ENCODE results near the gene PYGO2. TPM values are rescaled to one million over a fixed set of nuclear protein-coding genes. Genes with fewer than 3 reads are reported as not detected.
"Not testable (repeated sequence)": the region's sequence is repeated elsewhere in the genome, so short reads cannot be mapped to it uniquely, and the experiment has no call there.

Gene PYGO2
- total RNA-seq, 1 donor from 2014 or later, result 27.4 TPM

DNA sequence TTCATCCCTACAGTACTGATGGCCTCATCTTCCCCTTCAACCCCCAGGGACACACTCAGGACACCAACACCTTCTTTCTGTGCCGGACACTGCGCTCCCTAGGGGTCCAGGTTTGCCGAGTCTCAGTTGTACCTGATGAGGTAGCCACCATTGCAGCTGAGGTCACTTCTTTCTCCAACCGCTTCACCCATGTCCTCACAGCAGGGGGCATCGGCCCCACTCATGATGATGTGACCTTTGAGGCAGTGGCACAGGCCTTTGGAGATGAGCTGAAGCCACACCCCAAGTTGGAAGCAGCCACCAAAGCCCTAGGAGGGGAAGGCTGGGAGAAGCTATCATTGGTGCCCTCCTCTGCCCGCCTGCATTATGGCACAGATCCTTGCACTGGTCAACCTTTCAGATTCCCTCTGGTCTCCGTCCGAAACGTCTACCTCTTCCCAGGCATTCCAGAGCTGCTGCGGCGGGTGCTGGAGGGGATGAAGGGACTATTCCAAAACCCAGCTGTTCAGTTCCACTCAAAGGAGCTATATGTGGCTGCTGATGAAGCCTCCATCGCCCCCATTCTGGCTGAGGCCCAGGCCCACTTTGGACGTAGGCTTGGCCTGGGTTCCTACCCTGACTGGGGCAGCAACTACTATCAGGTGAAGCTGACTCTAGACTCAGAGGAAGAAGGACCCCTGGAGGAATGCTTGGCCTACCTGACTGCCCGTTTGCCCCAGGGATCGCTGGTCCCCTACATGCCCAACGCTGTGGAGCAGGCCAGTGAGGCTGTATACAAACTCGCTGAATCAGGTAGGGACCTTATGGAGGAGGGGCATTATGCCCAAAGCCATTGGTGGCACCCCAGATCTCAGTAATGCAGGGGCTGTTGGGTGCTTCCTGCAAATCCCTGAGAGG lies 26.7 kb upstream of the PYGO2 start:
- intact Hi-C loops (cut with DNase I), result no loop called here
- peaks cover 43% of the 10 kb centered on the region for H3K36me3 ChIP-seq
- no peak for ATAC-seq

GRCh38 chr1:154987326-154987725 lies 25.7 kb upstream of the PYGO2 start:
- Histone ChIP-seq H3K27ac (no peak overlapping the region), H3K27me3 (ENCODE audit: low read depth) (no peaks in the 10 kb centered on the region), H3K4me1 (peaks cover 21% of the 10 kb centered on the region), H3K4me3 (no peak overlapping the region), H3K36me3 (peaks cover 43% of the 10 kb centered on the region), H3K9me3 (no peaks in the 10 kb centered on the region)
- intact Hi-C loops (cut with DNase I), result no loop called here
- no peak for TF ChIP-seq CTCF (IDR thresholded peaks at IDR 0.05)
- DNase-seq (peak; percentile 32), ATAC-seq (no peak)

More for the DNA sequence above, 26.7 kb upstream of the PYGO2 start:
- no peak overlapping the region for H3K27ac ChIP-seq
- peaks cover 16% of the 10 kb centered on the region for H3K4me1 ChIP-seq
- H3K4me3 ChIP-seq, result no peak overlapping the region
- TF ChIP-seq CTCF (IDR thresholded peaks at IDR 0.05), result no peak
- H3K9me3 ChIP-seq, result no peaks in the 10 kb centered on the region
- no peaks in the 10 kb centered on the region for H3K27me3 ChIP-seq (ENCODE audit: low read depth)
- DNase-seq, result peak; percentile 25

- ATAC-seq; H3K27ac ChIP-seq; intact Hi-C loops (cut with DNase I); H3K27me3 ChIP-seq (ENCODE audit: low read depth); DNase-seq; H3K4me3 ChIP-seq; H3K9me3 ChIP-seq: not testable (repeated sequence)
- Histone ChIP-seq H3K36me3 (peaks cover 43% of the 10 kb centered on the region), H3K4me1 (peaks cover 23% of the 10 kb centered on the region)
Observed at GRCh38 chr1:154986736-154987135, 25.2 kb upstream of the PYGO2 start.

DNA sequence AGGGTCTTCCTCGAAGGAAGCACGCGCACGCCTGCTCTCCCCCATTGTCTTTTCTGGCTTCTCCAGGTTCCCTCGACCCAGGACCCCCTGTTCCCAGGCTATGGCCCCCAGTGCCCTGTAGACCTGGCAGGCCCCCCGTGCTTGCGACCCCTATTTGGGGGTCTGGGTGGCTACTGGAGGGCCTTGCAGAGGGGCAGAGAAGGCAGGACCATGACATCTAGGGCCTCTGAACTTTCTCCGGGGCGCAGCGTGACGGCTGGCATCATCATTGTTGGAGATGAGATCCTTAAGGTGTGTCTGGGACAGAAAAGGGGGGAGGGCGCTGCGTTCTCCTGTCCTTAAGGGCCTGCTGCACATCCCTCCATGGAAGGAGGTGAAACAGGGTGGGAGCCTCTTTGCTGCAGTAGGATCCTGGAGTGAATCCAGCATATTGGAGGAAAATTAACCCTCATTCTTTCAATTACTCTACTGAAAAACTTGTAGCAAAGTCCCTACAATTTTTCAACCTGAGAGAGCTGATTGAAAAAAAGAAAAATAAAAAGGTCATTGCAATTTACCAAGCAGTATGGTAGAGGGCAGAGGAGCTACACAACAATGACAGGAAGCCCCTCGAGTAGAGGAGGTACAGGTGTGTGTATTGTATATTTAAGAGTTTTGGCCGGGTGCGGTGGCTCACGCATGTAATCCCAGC lies 22.3 kb upstream of the PYGO2 start:
- H3K36me3 ChIP-seq, result peaks cover 17% of the 10 kb centered on the region
- TF ChIP-seq CTCF (IDR thresholded peaks at IDR 0.05), result no peak
- H3K4me3 ChIP-seq, result peak overlapping the region; percentile 95
- no peaks in the 10 kb centered on the region for H3K27me3 ChIP-seq (ENCODE audit: low read depth)
- H3K27ac ChIP-seq, result peak overlapping the region; percentile 78
- ATAC-seq, result no peak
- H3K9me3 ChIP-seq, result no peaks in the 10 kb centered on the region
- DNase-seq, result peak; percentile 47
- intact Hi-C loops (cut with DNase I), result no loop called here
- H3K4me1 ChIP-seq, result peaks cover 23% of the 10 kb centered on the region

- Histone ChIP-seq H3K4me1 (peaks cover 23% of the 10 kb centered on the region), H3K27ac (peak within 1 kb of the TSS; percentile 78), H3K27me3 (ENCODE audit: low read depth) (no peaks in the 10 kb centered on the region), H3K9me3 (no peaks in the 10 kb centered on the region), H3K4me3 (peak within 1 kb of the TSS; percentile 95), H3K36me3 (peaks cover 13% of the 10 kb centered on the region)
- ATAC-seq (peak; percentile 100), DNase-seq (peak; percentile 95)
- intact Hi-C loops (cut with DNase I), result no loop called here
- TF ChIP-seq CTCF (IDR thresholded peaks at IDR 0.05), result no peak
Observed at GRCh38 chr1:154982897-154983648, 21.5 kb upstream of the PYGO2 start, which contains the start of gene FLAD1. Gene FLAD1, plus strand, starts transcription at chr1:154983344. Its CDS starts 351 bp downstream, at chr1:154983695.

Data from lower lobe of right lung (tissue), 2 donors.